Gastroesophageal sphincter (tissue), 4 donors: ENCODE measurements around the gene B4GALNT3. TPM values are rescaled to one million over a fixed set of nuclear protein-coding genes. Genes with fewer than 3 reads are reported as not detected.

Experiments used
- ATAC-seq: fragments of 150-250 bp; one replicate; pipeline ENCODE4 v1.9.1; 2016; ENCODE audit warnings: mild to moderate bottlenecking, moderate library complexity
- H3K27ac ChIP-seq, 4 donors: fragments of 200-600 bp; sonication (generic) in 3 of 4; 1 replicate in 3 of 4; 2 replicates in 1 of 4; pipeline ENCODE4 v1.5.1; 2016 to 2019
- H3K27me3 ChIP-seq: fragments of 200-600 bp; sonication (generic); one replicate; pipeline ENCODE4 v1.5.1; 2019
- H3K36me3 ChIP-seq, 2 donors: fragments of 200-600 bp; sonication (generic); one replicate each; pipeline ENCODE4 v1.5.1; 2019; ENCODE audit warnings: control low read depth in 1 of 2
- H3K4me1 ChIP-seq, 3 donors: fragments of 200-600 bp; sonication (generic); 1 replicate in 2 of 3; 2 replicates in 1 of 3; pipeline ENCODE4 v1.5.1; 2016 to 2019; ENCODE audit warnings: control low read depth in 2 of 3
- H3K4me3 ChIP-seq, 2 donors: fragments of 200-600 bp; sonication (generic); one replicate each; pipeline ENCODE4 v1.5.1; 2019; ENCODE audit warnings: mild to moderate bottlenecking in 1 of 2, moderate library complexity in 1 of 2
- H3K9me3 ChIP-seq, 3 donors: fragments of 200-600 bp; sonication (generic); one replicate each; pipeline ENCODE4 v1.5.1; 2017 to 2019; ENCODE audit warnings: control low read depth in 2 of 3
- CTCF ChIP-seq, 4 experiments: fragments of 200-600 bp in 2 of 4; fragments of 450-650 bp in 2 of 4; sonication (generic) in 1 of 4; IDR thresholded peaks; one replicate each; pipeline ENCODE4 v1.5.1; 2017 to 2019; ENCODE audit warnings: antibody characterized with exemption in 4 of 4, mild to moderate bottlenecking in 2 of 4, moderate library complexity in 2 of 4
- EP300 ChIP-seq: sonication (generic); formaldehyde crosslinking; IDR thresholded peaks from one replicate; pipeline ENCODE4 v1.6.1; 2017; ENCODE audit warnings: antibody characterized with exemption, mild to moderate bottlenecking
- POLR2A ChIP-seq, 2 donors: fragments of 450-650 bp; IDR thresholded peaks; one replicate each; pipeline ENCODE4 v1.6.1; 2017; ENCODE audit warnings: antibody characterized with exemption in 2 of 2, mild to moderate bottlenecking in 2 of 2, moderate library complexity in 1 of 2
- POLR2AphosphoS5 ChIP-seq: sonication (generic); formaldehyde crosslinking; IDR thresholded peaks from one replicate; pipeline ENCODE4 v1.6.1; 2017; ENCODE audit warnings: antibody characterized with exemption
- WGBS, 2 donors: methylation state at CpG; one replicate each; pipeline ENCODE4 v1.1.5; 2018; ENCODE audit warnings: low coverage in 1 of 2; 5-methylcytosine and 5-hydroxymethylcytosine counted together
- total RNA-seq, 4 donors: library from RNA; depleted of rRNA; stranded (reverse); fragments of >200 nt; gene quantifications; one replicate each; pipeline ENCODE4 v1.1.0, GENCODE V29; 2016

The B4GALNT3 gene
- total RNA-seq, 4 donors from 2014 or later, result 0.54 to 1.6 (median 1.4) TPM; not detected in 1

- no peak for TF ChIP-seq POLR2AphosphoS5
- no peak for TF ChIP-seq EP300
- no peak for TF ChIP-seq POLR2A (IDR thresholded peaks at IDR 0.05)
- TF ChIP-seq CTCF (IDR thresholded peaks at IDR 0.05), result no peak
- 73% methylated on average over 2 of the region's 2 CpGs; no CpG with 5 or more reads in 1 of the 2 donors for WGBS, 2 donors
- ATAC-seq, result no peak
- Histone ChIP-seq H3K27me3 (peaks cover 56% of the 10 kb centered on the region), H3K9me3 (no peaks in the 10 kb centered on the region), H3K36me3 (no peaks in the 10 kb centered on the region), H3K4me1 (no peaks in the 10 kb centered on the region), H3K27ac (no peak overlapping the region), H3K4me3 (no peak overlapping the region)
Observed at GRCh38 chr12:520119-520518, 60.4 kb downstream of the B4GALNT3 start.

GRCh38 chr12:522692-523378 lies 63.1 kb downstream of the B4GALNT3 start:
- WGBS, 2 donors, result 42 to 76% methylated on average over 4 to 5 of the region's 7 CpGs

GRCh38 chr12:524167-524951 lies 64.6 kb downstream of the B4GALNT3 start:
- Histone ChIP-seq H3K4me1 (no peaks in the 10 kb centered on the region), H3K36me3 (no peaks in the 10 kb centered on the region), H3K27ac (no peak overlapping the region), H3K4me3 (no peak overlapping the region), H3K9me3 (no peaks in the 10 kb centered on the region), H3K27me3 (peaks cover 32% of the 10 kb centered on the region)
- WGBS, 2 donors, result 71 to 77% methylated on average over 10 of the region's 10 CpGs
- ATAC-seq, result no peak
- no peak for TF ChIP-seq POLR2A (IDR thresholded peaks at IDR 0.05)
- TF ChIP-seq POLR2AphosphoS5, result no peak
- TF ChIP-seq EP300, result no peak
- TF ChIP-seq CTCF (IDR thresholded peaks at IDR 0.05), result no peak

More at GRCh38 chr12:522692-523378, 63.1 kb downstream of the B4GALNT3 start:
- no peak for ATAC-seq
- no peaks in the 10 kb centered on the region for H3K36me3 ChIP-seq
- no peaks in the 10 kb centered on the region for H3K9me3 ChIP-seq
- H3K4me1 ChIP-seq, result no peaks in the 10 kb centered on the region
- H3K27ac ChIP-seq, result no peak overlapping the region
- H3K27me3 ChIP-seq, result peaks cover 38% of the 10 kb centered on the region
- H3K4me3 ChIP-seq, result no peak overlapping the region
- TF ChIP-seq CTCF (IDR thresholded peaks at IDR 0.05), result no peak
- TF ChIP-seq POLR2A (IDR thresholded peaks at IDR 0.05), result no peak
- no peak for TF ChIP-seq EP300
- TF ChIP-seq POLR2AphosphoS5, result no peak

GRCh38 chr12:526089-526488 lies 66.3 kb downstream of the B4GALNT3 start:
- H3K4me1 ChIP-seq, result no peaks in the 10 kb centered on the region
- TF ChIP-seq POLR2AphosphoS5, result no peak
- no peak for TF ChIP-seq CTCF (IDR thresholded peaks at IDR 0.05)
- TF ChIP-seq EP300, result no peak
- no peak for TF ChIP-seq POLR2A (IDR thresholded peaks at IDR 0.05)
- H3K27me3 ChIP-seq, result peaks cover 16% of the 10 kb centered on the region
- H3K27ac ChIP-seq, result no peak overlapping the region
- no peaks in the 10 kb centered on the region for H3K9me3 ChIP-seq
- no peaks in the 10 kb centered on the region for H3K36me3 ChIP-seq
- ATAC-seq, result no peak
- WGBS, 2 donors, result 67 to 72% methylated on average over 1 to 6 of the region's 6 CpGs
- H3K4me3 ChIP-seq, result no peak overlapping the region

GRCh38 chr12:527241-527640 lies 67.5 kb downstream of the B4GALNT3 start:
- H3K27ac ChIP-seq, result no peak overlapping the region
- peaks cover 0 to 4% (median 0%) of the 10 kb centered on the region in 3 donors for H3K9me3 ChIP-seq
- no CpG with 5 or more reads among the region's 7 CpGs for WGBS, 2 donors
- H3K4me3 ChIP-seq, result no peak overlapping the region
- H3K36me3 ChIP-seq, result no peaks in the 10 kb centered on the region
- TF ChIP-seq EP300 (no peak), POLR2A (IDR thresholded peaks at IDR 0.05) (no peak), CTCF (IDR thresholded peaks at IDR 0.05) (no peak), POLR2AphosphoS5 (no peak)
- no peak for ATAC-seq
- H3K4me1 ChIP-seq, result no peaks in the 10 kb centered on the region
- peaks cover 8% of the 10 kb centered on the region for H3K27me3 ChIP-seq
